ENCODE measurements around the gene ZCWPW1.

DNA sequence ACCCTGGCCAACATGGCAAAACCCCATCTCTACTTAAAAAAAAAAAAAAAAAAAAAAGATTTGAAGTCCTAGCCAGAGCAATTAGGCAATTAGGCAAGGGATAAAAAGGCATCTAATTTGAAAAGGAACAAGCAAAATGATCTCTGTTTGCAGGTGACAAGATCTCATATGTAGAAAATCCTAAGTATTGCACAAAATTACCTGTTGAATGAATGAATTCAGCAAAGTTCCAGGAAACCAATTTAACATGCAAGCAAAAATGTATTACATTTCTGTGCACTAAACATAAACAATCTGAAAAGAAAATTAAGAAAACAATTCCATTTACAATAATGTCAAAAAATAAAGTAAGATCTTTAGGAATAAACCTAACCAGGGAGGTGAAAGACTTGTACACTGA lies 65.4 kb downstream of the ZCWPW1 start:
- TF ChIP-seq, protein P1, sequence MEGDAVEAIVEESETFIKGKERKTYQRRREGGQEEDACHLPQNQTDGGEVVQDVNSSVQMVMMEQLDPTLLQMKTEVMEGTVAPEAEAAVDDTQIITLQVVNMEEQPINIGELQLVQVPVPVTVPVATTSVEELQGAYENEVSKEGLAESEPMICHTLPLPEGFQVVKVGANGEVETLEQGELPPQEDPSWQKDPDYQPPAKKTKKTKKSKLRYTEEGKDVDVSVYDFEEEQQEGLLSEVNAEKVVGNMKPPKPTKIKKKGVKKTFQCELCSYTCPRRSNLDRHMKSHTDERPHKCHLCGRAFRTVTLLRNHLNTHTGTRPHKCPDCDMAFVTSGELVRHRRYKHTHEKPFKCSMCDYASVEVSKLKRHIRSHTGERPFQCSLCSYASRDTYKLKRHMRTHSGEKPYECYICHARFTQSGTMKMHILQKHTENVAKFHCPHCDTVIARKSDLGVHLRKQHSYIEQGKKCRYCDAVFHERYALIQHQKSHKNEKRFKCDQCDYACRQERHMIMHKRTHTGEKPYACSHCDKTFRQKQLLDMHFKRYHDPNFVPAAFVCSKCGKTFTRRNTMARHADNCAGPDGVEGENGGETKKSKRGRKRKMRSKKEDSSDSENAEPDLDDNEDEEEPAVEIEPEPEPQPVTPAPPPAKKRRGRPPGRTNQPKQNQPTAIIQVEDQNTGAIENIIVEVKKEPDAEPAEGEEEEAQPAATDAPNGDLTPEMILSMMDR (IDR thresholded peaks at IDR 0.05): no peak
- TF ChIP-seq POLR2A (IDR thresholded peaks at IDR 0.05): no peak

Data from testis (tissue), 2 donors.